ENCODE measurements around the gene ZIC3.

DNA sequence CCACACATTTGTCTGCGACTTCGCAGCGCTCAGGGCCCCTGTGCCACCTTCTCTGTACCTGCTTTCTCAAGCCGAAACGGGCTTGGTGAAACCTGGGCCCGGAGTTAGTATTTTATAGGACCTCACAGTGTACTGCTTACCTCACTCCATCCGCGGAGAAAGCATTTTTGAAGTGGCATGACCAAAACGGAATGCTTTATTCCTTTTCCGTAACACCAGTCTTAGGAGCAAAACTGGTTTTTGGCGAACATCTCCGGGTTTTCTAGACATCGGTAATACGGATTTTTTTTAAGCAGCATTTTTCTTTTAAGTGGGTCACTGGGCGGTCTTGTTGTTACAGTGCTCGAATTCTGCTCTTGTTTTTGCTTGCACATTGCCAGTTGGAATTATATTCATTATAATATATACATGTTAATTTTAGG is 3.6 kb downstream of the ZIC3 start:
- TF ChIP-seq EP300 (IDR thresholded peaks at IDR 0.05) (no peak), CTCF (IDR thresholded peaks at IDR 0.05) (no peak)
